Skin of body (tissue), 2 donors: ENCODE data around the gene UMAD1. TPM values are rescaled to one million over a fixed set of nuclear protein-coding genes. Genes with fewer than 3 reads are reported as not detected.
"Not testable (repeated sequence)": the region's sequence is repeated elsewhere in the genome, so short reads cannot be mapped to it uniquely, and the experiment has no call there.

Experiments used
- DNase-seq: peaks from one replicate; lab custom pipeline; 2025; lab: John Stamatoyannopoulos, UW
- total RNA-seq: library from RNA; depleted of rRNA; stranded (reverse); fragments of >200 nt; gene quantifications from one replicate; pipeline ENCODE4 v1.2.3, GENCODE V29; 2014

Gene UMAD1
- total RNA-seq, 1 donor from 2014 or later, result 8.5 TPM

DNA sequence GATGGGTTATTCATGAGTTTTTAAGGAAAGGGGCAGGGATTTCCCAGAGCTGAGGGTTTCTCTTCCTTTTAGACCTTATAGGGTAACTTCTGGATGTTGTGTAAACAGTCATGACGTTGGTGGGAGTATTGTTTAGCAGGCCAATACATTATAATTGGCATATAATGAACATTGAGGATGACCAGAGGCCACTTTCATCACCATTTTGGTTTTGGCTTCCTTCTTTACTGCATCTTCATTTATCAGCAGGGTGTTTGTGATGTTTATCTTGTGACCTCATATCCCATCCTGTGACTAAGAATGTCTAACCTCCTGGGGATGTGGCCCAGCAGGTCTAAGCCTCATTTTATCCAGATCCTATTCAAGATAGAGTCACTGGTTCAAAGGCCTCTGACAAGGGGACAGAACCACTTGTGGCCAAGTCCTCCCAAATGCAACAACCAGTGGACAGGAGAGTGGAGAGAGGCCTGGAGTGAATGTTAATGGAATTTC is 155.1 kb downstream of the UMAD1 start:
- no peak for DNase-seq

DNA sequence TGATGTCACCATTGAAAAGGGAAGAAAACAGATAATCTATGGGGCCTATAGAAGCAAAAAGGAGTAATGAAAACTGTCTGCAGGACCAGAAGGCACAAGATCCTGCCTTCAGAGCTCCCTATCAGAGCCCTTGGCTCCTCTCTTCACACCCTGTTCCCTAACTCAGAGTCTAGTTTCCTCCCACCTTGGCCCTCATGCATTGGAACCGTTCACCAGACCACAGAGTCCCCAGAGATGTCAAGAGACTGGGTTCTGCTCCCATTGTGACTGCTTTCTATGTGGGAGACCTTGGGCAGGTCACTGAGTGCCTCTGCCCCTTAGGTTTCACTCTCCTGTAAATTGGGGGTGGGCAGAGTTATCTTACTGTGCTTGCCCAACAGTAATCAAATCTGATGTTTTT is 158.0 kb downstream of the UMAD1 start:
- no peak for DNase-seq

DNA sequence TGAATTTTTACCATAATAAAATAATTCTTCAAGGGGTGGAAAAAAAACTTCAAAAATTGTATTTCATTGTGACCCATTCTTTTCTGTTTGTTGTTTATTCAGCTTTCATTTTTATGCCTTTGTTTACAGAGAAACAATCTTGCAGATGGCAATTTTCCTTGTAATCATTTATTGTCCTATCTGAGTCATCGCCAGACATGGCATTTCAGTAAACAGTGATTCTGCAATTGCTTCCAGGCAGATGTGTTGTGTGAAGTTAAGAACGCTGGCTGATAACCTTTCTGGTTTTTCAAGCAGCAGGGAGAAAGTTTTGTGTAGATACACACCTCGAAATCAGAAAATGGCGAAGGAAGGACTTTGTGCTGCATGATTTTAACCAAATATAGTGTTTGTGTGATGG is 158.6 kb downstream of the UMAD1 start:
- DNase-seq, result no peak

DNA sequence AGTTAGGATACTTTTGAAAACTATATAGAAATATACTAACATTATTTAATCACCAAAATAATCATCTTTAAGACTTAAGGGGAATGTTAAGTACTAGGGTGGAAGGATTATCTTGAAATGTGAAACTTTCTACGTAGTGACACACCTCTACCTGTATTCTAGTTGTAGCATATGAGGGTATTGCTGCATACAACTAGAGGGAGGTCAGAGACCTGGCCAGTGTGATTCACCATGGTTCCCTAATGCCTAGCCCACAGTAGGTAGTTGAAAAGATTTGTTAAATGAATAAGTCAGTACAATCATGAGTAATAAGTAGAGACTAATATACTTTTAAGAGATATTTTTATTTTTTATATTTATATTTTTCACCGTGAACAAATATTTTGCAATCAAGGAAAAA is 162.0 kb downstream of the UMAD1 start:
- no peak for DNase-seq

DNA sequence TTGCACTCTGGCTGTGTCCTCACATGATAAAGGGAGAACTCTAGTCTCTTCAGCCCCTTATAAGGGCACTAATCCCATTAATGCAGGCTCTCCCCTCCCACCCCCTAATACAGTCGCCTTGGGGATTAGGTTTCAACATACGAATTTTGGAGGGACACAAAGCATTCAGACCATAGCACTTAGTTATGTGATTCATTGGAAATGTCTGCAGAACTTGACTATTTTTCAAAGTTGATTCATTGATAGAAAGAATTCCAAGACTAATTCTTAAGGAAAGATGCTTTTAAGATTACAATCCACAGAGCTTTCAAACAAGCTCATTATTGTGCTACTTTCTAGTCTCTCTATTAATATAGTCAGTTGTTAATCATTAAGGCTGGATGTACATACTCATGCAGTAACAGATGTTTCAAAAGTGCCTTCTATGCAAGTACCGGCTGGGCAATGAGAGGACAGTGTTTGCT is 163.2 kb downstream of the UMAD1 start:
- DNase-seq, result no peak

DNA sequence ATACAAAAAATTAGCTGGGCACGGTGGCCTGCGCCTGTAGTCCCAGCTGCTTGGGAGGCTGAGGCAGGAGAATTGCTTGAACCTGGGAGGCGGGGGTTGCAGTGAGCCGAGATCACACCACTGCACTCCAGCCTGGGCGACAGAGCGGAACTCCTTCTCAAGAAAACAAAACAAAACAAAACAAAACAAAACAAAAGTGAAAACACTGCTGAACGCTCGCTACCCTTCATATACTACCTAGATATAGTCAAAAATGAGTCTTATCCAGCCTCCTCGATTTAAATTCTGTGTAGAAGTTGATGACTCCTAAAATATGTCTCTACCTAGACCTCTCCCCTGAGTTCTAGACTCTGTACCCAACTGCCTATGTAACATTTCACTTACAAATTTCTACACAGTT is 164.3 kb downstream of the UMAD1 start:
- not testable (repeated sequence) for DNase-seq

DNA sequence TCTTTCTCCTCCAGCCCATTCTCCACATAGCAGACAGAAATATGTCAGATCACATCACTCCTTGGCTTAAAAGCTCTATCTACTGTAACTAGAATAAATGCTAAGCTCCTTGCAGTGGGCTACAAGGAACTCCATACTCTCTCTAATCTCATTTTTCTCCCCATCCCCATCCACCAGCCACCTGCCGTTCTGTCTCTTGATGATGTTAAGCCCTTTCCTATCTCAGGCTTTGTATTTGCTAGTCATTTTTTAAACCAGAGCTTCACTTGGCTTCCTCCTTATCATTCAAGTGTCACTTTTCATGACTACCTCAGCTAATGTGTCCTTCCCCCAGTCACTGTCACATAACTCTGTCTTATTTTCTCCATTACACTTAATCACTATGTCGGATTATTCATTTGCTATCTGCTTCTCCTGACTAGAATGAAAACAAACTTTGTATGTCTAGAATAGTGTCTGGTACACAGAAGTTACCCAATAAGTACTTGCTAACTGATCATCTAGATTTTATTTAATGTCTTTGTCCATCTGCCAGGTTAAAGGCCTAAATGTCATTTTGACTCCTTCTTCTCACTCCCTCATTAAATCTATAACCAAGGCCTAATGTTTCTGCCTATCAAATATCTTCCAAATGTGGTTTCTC is 165.1 kb downstream of the UMAD1 start:
- DNase-seq, result no peak

DNA sequence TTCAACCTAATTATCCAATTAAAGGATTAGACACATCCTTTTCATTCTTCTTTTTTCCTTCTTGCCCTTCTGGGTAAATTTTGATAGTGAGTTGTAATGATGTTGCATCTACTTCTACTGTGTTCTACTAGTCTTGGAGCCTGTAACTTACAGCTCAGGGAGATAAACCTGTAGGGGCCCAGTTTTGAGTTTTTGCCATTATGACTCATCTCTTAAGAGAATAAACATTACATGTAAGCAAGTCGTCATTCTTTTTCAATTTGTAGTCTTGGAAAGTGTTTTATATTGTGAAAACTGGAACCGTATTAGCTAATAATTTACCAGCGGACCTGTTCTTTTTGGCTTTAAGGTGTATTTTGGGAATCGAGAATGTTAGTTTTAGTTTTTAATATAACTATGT is 167.6 kb downstream of the UMAD1 start:
- DNase-seq, result no peak

DNA sequence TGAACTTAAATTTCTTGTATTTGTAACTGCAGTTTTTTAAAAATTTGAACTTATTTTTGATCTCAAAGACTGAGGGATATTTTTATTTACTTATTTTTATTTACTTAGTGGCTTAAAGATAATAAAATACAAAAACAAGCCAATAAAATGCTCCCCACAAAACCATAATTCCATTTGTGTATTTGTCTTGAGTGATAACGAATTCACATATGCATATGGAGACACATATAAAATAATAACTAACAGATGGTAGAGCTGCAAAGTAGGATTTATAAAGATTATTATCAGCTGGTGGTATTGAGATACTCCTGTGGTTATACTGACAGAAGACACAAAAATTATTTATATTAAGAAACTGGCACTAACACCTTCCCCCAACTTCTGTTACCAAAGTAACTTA is 168.1 kb downstream of the UMAD1 start:
- no peak for DNase-seq

DNA sequence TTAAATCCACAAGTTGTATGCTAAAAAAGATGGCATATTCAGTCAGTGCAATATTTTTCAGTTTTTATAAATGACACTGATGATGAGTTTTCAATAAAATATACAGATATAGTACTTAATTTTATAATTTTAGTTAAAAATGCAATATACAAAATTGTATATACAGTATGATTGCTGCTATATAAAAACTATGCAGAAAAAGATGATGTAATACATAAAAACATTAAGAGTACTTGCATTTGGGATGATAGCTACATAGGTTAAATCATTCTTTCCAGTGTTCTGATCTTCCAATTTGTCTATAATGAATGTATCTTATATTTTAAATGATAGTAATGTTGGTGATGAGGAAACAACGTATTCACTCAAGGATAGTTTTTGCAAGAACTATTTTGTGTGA is 169.8 kb downstream of the UMAD1 start:
- DNase-seq, result no peak

DNA sequence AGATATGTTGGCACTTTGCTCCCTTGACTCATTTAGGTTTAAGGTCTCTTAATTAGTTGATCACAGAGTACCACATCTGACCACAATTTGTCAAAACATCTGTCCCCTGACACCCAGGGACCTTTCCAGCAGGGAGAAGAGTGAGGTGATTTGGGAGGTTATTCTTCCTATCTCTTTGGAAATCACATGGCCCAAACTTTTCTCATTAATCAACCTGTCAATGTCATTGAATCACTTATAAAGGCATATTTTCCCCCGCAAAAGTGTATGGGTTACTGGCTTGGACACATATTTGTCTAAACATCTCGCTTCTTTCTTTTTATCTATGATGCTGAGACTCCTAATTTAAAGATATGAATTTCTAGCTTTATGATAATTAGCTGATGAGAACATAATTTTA is 170.3 kb downstream of the UMAD1 start:
- no peak for DNase-seq

DNA sequence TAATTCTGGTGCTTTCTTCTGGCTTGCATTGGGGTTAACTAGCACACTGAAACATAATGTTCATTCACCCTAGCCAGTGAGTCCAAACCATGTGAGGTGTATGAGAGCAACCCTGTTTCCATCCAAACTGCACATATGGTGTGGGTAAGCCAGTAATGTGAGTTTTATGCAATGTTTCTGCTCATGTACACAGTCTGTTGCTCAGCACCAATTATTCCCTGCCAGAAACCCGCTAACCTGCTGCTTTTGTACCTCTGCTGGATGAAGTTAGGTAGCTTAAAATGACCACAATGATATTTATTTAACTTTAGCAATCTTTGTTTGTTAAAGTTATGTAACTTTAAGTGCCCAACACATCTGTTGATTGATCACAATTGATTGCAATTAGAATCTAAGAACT is 171.6 kb downstream of the UMAD1 start:
- no peak for DNase-seq

DNA sequence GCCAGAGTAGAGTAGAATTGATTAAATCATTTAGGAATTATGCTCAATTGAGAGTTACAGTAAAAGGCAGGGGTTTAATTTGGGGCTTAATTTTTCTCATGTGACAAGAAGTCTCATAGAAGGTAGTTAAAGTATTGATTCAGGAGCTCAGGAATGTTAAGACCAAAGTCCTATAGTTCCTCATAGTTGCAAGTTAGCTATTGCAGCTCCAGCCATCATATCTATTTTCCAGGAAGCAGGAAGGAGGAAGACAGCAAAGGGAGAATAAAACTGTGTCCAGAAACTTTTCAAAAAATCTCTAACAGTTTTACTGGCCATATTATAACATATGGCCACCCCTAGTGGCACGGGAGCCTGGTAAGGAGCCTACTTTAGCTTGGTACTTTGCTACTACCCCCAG is 174.8 kb downstream of the UMAD1 start:
- no peak for DNase-seq

DNA sequence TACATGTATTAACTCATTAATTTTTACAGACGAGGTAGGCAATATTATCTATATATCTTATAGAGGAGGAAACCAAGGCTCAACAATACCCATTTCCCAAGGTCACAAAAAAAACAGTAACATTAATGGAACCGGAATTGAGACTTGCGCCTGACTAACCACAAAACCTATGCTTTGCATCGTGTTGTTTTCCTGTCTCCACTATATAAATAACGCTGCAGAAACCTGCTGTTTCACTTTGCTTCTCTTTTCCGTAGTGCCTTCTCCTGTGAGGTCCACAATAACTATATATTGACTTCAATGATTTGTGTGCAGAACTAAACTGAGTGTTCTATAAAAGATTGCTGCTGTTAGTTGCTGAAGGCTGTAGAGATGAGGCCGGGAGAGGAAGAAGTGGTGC is 175.5 kb downstream of the UMAD1 start:
- DNase-seq, result no peak

DNA sequence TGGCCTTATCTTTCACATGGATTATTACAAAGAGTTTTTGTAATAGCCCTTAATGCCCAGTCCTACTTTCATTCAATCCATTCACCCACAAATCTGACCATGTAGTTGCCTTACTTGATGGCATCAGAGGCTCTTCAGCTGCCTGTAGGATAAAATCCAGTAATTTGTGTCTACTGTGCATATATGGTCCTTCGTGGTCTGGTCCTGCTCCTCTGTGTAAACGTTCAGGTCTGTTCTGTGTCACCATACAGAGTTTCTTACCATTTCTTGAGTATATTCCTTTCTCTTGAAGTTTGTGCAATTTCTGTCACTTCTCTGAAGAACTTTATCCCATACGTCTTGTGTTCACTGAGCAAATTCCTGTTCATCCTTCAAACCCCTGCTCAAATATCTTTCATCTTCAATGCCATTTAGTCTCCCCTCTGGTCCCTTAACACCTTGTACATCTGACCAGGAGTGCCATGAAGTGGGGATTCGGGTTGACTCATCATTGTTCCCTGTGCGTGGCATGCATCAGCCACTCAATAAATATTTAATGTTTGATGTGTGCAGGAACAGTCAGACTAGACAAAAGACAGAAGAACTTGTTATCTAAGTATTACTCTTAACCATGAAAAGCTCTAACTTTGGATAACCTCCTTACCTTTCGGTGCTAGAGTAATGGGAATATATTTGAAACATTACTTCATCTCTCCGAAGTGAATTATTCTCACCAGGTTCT is 176.4 kb downstream of the UMAD1 start:
- DNase-seq, result no peak

DNA sequence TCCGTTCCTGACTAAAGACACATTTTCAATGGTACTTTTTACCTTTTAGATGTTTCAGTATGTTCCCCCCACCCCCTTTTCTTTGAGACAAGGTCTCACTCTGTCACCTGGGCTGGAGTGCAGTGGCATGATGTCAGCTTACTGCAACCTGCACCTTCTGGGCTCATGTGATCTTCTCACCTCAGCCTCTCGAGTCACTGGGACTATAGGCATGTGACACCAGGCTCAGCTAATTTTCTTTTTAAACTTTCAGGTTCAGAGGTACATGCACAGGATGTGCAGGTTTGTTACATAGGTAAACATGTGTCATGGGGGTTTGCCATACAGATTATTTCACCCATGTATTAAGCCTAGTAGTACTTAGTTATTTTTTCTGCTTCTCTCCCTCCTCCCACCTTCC is 177.2 kb downstream of the UMAD1 start:
- DNase-seq, result no peak

DNA sequence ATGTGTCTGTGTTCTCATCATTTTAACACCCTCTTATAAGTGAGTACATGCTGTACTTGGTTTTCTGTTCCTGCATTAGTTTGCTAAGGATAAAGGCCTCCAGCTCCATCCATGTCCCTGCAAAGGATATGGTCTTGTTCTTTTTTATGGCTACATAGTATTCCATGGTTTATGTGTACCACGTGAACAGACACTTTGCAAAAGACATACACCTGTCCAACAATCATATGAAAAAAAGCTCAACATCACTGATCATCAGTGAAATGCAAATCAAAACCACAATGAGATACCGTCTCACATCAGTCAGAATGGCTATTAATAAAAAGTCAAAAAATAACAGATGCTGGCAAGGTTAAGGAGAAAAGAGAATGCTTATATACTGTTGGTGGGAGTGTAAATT is 177.6 kb downstream of the UMAD1 start:
- not testable (repeated sequence) for DNase-seq

DNA sequence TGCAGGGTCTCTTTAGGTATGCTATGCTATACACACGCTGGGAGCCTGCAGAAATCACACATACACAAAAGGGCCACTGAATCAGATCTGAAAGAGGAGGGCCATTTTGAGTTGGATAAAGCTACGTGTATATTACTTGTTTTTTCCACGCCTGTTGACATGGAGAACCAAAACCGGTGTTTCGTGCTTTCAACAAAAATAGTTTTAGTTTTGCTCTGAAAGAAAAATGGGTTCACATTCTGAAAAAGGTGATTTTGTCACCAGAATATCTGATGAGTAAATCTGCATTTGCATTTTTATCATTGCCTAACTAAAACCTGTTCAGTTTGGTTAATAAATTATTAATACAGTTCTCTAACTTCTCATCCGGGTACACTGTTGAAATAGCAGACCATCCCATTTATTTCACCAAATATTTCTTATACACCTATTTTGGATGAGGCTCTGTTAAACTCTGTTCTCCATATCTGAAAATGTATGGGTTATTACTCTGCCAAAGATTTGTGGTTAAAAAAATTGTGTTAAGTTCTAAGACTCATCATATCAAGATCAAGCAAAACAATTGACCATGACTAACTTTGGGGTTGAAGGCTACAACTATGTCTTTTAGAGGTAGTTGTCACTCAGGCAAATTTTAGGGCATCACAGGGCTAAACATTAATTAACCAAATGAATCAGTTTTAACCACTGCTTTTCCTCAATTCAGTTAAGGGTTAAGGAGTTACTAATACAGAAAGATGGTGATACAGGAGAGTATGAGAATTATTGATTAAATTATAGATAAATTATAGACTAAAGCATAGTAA is 179.1 kb downstream of the UMAD1 start:
- DNase-seq, result no peak

DNA sequence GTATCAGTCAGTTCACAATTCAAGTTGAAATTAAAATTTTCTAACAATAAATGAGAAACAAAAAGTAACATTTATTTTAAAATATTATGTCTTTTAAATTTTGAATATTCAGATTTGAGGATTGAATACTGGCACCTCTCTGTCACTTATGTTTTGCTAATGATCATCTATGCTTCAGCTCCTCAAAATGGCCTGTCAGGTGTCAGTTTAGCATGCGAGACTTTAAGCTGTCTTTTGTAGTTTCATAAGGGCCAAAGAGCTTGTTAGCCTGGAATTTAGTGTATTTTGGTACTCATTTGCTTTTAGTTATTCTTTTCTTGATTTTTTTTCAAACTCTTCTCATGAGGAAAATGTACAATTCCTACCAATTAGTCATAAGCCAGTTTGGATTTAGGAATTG is 179.9 kb downstream of the UMAD1 start:
- no peak for DNase-seq

DNA sequence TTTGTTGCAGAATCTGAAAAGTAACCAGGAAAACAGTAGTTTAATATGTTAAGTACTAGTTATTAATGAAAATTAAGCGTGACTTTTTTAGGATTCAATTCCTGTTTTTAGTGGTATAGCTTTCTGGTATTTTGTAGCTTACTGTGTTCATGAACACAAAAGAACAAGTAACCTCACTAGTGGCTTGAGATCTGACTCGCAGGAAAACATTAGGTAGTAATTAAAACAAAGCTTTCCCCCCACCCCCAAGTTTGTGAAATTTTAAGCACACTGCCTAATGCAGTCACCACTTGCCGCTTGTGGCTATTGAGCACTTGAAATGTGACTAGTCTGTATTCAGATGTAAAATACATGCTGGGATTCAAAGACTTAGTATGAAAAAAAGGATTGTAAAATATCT is 180.4 kb downstream of the UMAD1 start:
- DNase-seq, result no peak

DNA sequence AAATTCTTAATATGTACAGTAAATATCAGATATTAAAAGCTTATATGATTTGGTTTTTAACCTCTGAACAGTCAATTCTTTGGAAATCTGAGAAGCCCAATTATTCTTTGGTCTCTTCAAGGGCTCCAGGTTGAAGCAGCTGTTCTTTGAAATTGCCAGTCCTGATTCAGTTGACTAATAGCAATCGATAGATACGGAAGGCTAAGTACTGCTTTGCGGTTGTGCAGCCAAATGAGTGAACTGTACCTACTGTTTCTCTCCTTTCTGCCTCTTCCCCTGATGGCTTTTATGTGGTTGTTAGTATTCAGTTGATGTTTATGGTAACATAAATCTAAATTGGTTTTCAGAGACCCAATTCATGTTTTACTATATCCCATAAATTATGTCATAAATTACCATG is 181.0 kb downstream of the UMAD1 start:
- no peak for DNase-seq

DNA sequence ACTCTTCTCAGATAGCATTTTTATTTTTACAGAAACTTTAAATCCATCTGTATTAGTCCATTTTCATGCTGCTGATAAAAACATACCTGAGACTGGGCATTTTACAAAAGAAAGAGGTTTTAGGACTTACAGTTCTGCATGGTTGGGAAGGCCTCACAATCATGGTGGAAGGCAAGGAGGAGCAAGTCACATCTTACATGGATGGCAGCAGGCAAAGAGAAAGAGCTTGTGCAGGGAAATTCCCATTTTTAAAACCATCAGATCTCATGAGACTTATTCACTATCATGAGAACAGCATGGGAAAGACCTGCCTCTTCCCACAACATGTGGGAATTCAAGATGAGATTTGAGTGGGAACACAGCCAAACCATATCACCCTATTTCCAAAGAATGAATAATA is 184.7 kb downstream of the UMAD1 start:
- DNase-seq, result not testable (repeated sequence)
